LoVo (cell line): ENCODE measurements around the gene TMEM242.

Experiments used
- DNase-seq: peaks from one replicate; pipeline ENCODE4 v3.0.0-alpha.2; 2016; ENCODE audit warnings: low spot score

The TMEM242 gene

GRCh38 chr6:157248264-157248663 lies 75.1 kb downstream of the TMEM242 start:
- DNase-seq = no peak

DNA sequence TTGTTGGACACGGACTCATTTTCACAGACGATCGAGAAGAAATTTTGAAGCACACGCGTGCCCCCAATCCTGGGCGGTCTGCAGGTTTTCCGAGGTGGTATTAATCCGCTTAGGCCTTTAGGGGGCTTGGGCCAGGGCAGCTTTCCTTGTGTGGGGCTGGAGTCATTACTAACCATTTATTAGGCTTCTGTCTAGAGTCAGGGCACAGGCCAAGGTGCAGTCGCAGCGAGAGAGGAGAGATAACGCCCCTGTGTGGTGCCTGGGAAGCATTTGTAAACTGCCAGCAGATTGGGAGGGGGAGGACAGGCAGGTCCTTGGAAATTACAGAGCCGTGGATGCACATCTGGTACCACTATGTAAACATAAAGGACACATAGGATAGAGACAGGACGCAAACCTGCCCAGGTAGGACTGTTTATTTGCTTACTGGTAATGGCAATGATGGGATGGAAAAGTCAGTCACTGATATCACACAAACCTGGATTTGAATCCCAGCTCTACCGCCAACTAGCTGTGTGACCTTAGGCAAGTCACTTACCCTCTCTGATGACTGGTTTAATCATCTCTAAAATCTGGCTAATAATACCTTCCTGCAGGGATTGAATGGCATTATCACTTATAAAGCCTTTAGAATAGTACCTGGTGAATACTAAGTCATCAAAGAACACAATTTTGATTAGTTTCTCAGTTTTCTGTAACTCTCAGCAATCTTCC lies 76.4 kb downstream of the TMEM242 start:
- DNase-seq = no peak

DNA sequence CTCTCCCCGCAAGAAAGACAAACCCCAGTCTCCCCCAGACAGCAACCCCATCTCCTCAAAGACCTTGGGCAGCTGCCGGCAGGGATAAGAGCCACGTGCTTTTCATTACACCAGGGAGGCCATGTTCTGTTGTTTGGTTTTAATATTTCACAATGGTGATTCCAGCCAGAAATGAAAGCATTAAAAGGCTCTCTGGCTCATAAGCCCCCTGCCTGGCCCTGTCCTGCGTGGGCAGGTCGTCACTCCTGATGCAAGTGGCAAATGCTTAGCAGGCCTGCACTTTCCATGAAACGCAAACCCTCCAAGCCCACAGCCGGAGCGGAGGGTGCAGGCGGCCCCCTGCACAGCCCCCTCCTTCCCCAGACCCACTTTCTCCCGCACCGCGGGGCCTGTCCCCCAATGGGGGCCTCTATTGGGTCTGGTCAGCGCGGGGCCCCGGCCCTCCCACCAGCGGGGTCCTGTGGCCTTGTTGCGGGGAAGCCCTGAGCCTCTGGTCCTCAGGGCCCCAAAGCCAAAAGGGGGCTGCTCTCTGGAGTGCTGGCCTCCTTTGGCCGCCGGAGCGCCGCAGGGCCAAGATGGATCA lies 77.2 kb downstream of the TMEM242 start:
- DNase-seq = no peak

DNA sequence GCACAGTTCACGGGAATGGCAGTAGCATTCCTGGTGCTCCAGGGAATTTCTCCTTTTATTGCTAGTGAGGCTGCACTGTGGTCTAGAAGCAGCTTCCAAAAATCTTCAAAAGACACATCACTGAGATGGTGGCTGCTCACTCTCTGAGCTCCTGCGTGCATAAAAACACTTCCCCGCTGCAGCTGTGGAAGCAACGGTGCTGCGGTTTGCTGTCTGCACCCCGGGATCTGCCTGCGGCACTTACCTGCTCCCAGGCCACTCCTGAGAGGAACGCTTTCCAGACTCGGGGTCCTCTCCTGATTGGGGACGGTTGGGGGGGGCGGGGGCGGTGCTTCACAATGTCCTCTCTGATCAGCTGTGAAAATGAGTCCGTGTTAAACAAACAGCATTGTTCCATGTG lies 77.9 kb downstream of the TMEM242 start:
- no peak for DNase-seq

DNA sequence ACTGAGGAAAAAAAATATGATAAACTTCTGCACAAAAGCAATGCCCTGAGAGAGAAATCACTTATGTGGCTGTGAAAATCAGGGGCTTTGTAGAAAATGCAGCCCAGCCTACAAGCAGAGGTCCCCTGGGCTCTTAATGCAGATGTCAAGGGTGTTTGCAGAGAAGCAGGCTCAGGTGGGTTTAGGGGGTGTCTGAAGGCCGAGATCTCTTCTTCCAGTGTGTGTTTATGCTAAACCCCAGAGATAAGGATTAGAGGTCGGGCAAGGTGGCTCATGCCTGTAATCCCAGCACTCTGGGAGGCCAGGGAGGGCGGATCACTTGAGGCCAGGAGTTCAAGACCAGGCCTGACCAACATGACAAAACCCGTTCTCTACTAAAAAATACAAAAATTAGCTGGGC lies 78.5 kb downstream of the TMEM242 start:
- no peak for DNase-seq

GRCh38 chr6:157244175-157244574 lies 79.1 kb downstream of the TMEM242 start:
- DNase-seq = no peak

- no peak for DNase-seq
Measured at GRCh38 chr6:157242791-157243190, 80.5 kb downstream of the TMEM242 start.

DNA sequence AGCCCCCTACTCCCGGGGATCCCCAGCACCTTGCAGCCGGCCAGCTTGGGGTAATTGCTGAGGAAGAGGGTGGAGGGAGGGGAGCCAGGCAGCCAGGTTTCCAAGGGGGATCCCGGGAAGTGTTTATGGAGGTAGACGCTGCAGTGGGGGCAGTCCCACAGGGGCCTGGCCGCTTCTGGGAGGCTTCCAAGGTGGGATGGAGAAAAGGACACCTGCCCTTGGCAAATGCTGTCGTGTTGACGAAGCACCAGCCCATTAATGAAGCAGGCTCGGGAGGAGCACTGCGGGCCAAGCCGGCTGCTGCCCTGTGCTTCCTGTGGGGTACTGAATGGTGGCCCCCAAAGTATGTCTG lies 82.4 kb downstream of the TMEM242 start:
- no peak for DNase-seq

GRCh38 chr6:157240059-157240959 lies 83.0 kb downstream of the TMEM242 start:
- DNase-seq = peak; percentile 29

GRCh38 chr6:157239671-157240058 lies 83.7 kb downstream of the TMEM242 start:
- DNase-seq = no peak
